K562 (cell line): ENCODE results near the gene WDR5B.

ENCODE experiments used
- HDAC6 ChIP-seq: IDR thresholded peaks from 2 replicates; pipeline ENCODE4 v1.6.1; 2012; ENCODE audit warnings: low read depth, mild to moderate bottlenecking, control low read depth, inconsistent platforms, low read length, moderate library complexity
- NCOA2 ChIP-seq, 2 experiments: fragments of 450-650 bp; IDR thresholded peaks; 2 replicates each; pipeline ENCODE4 v1.6.1; 2018; ENCODE audit warnings: mild to moderate bottlenecking in 2 of 2, moderate library complexity in 1 of 2; ENCODE audit not compliant: partially characterized antibody in 2 of 2
- NKRF ChIP-seq: fragments of 450-650 bp; IDR thresholded peaks from 2 replicates; pipeline ENCODE4 v1.6.1; 2016; ENCODE audit warnings: borderline replicate concordance
- POLR2AphosphoS5 ChIP-seq: IDR thresholded peaks from 2 replicates; pipeline ENCODE4 v1.6.1; 2011; ENCODE audit warnings: mild to moderate bottlenecking, low read depth, low read length, moderate library complexity; ENCODE audit not compliant: control insufficient read depth, insufficient read depth
- TAF15 ChIP-seq: fragments of 200-400 bp; formaldehyde crosslinking; IDR thresholded peaks from 2 replicates; pipeline ENCODE4 v1.6.1; 2017; ENCODE audit warnings: mild to moderate bottlenecking, low read depth, low read length, moderate library complexity
- TFAP4 ChIP-seq: sonication (generic); formaldehyde crosslinking; IDR thresholded peaks from 2 replicates; pipeline ENCODE4 v1.8.0; 2022; ENCODE audit warnings: missing genetic modification reagents, mild to moderate bottlenecking, moderate library complexity, borderline replicate concordance
- ZBTB7A ChIP-seq: IDR thresholded peaks from 2 replicates; pipeline ENCODE4 v1.6.1; 2011; ENCODE audit warnings: low read depth, mild to moderate bottlenecking, low read length, moderate library complexity, borderline replicate concordance; ENCODE audit not compliant: control insufficient read depth
- ZNF232 ChIP-seq: sonication (generic); formaldehyde crosslinking; IDR thresholded peaks from 2 replicates; pipeline ENCODE4 v1.8.0; 2022; ENCODE audit warnings: mild to moderate bottlenecking, missing genetic modification reagents
- ZNF764 ChIP-seq: fragments of 250-450 bp; sonication (Bioruptor Pico); IDR thresholded peaks from 2 replicates; pipeline ENCODE4 v1.4.0; 2020; ENCODE audit warnings: low read depth, mild to moderate bottlenecking, moderate library complexity
- TF ChIP-seq, protein P1 (sequence below): fragments of 250-450 bp; sonication (Bioruptor Pico); IDR thresholded peaks from 2 replicates; pipeline ENCODE4 v1.9.0; 2021; ENCODE audit warnings: mild to moderate bottlenecking
- TF ChIP-seq, protein P2 (sequence below), 2 experiments: fragments of 450-650 bp; IDR thresholded peaks; 2 replicates each; pipeline ENCODE4 v1.6.1; 2016
- TF ChIP-seq, protein P3 (sequence below), 2 experiments: fragments of 450-650 bp in 1 of 2; sonication (generic) in 1 of 2; formaldehyde crosslinking in 1 of 2; IDR thresholded peaks in 1 of 2; conservative IDR thresholded peaks in 1 of 2; 2 replicates each; pipeline versions ENCODE4 v1.6.1 to v1.8.1; 2016 to 2023; ENCODE audit warnings: mild to moderate bottlenecking in 2 of 2, moderate library complexity in 2 of 2, inconsistent platforms in 1 of 2, missing genetic modification reagents in 1 of 2
- TF ChIP-seq, protein P4 (sequence below): sonication (generic); formaldehyde crosslinking; IDR thresholded peaks from 2 replicates; pipeline ENCODE4 v1.9.0; 2022; ENCODE audit warnings: mild to moderate bottlenecking, missing genetic modification reagents

DNA sequence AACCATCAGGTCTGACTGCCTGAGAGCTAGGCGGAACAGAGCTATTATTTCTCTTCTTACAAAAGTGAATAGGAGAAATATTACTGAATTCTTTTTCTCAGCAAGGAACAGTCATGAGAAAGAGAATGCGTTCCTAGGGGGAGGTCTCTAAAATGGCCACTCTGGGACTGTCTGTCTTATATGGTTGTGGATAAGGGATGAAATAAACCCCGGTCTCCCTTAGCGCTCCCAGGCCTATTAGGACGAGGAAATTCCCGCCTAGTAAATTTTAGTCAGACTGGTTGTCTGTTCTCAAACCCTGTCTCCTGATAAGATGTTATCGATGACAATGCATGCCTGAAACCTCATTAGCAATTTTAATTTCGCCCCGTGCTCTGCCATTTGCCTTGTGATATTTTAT is 20.1 kb upstream of the WDR5B start:
- TF ChIP-seq TFAP4 (CRISPR knock-in tag) (no peak), ZNF232 (CRISPR knock-in tag) (no peak), POLR2AphosphoS5 (no peak), TAF15 (no peak), NKRF (no peak), ZBTB7A (no peak), ZNF764 (CRISPR knock-in tag) (no peak), NCOA2 (IDR thresholded peaks at IDR 0.05; ENCODE audit: partially characterized antibody in 2 of 2) (no peak), HDAC6 (no peak)
- TF ChIP-seq, protein P1, sequence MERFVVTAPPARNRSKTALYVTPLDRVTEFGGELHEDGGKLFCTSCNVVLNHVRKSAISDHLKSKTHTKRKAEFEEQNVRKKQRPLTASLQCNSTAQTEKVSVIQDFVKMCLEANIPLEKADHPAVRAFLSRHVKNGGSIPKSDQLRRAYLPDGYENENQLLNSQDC (CRISPR knock-in tag), result no peak
- TF ChIP-seq, protein P2, sequence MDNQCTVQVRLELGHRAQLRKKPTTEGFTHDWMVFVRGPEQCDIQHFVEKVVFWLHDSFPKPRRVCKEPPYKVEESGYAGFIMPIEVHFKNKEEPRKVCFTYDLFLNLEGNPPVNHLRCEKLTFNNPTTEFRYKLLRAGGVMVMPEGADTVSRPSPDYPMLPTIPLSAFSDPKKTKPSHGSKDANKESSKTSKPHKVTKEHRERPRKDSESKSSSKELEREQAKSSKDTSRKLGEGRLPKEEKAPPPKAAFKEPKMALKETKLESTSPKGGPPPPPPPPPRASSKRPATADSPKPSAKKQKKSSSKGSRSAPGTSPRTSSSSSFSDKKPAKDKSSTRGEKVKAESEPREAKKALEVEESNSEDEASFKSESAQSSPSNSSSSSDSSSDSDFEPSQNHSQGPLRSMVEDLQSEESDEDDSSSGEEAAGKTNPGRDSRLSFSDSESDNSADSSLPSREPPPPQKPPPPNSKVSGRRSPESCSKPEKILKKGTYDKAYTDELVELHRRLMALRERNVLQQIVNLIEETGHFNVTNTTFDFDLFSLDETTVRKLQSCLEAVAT (IDR thresholded peaks at IDR 0.05), result no peak
- TF ChIP-seq, protein P3, sequence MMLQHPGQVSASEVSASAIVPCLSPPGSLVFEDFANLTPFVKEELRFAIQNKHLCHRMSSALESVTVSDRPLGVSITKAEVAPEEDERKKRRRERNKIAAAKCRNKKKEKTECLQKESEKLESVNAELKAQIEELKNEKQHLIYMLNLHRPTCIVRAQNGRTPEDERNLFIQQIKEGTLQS (IDR thresholded peaks at IDR 0.05), result no peak
- TF ChIP-seq, protein P3 (CRISPR knock-in tag; conservative IDR thresholded peaks at IDR 0.05), result no peak
- TF ChIP-seq, protein P4, sequence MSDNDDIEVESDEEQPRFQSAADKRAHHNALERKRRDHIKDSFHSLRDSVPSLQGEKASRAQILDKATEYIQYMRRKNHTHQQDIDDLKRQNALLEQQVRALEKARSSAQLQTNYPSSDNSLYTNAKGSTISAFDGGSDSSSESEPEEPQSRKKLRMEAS, result no peak
